CD4-positive, alpha-beta memory T cell (primary cell): ENCODE results near the gene HYI. TPM values are rescaled to one million over a fixed set of nuclear protein-coding genes. Genes with fewer than 3 reads are reported as not detected.
A peak's percentile ranks its signal among the peaks of the same experiment; 100 is the strongest.

Source experiments
- CTCF ChIA-PET: fragments of 350-600 bp; sonication (Branson Sonifier 250); formaldehyde crosslinking; loops from one replicate; lab custom pipeline; 2021; ENCODE audit warnings: inconsistent platforms; ENCODE audit not compliant: partially characterized antibody; lab: Charles Lee
- POLR2A ChIA-PET: fragments of 350-600 bp; sonication (Branson Sonifier 250); formaldehyde crosslinking; loops from one replicate; lab custom pipeline; 2021; ENCODE audit not compliant: partially characterized antibody; lab: Charles Lee
- DNase-seq, 5 donors: peaks; one replicate each; pipeline versions ENCODE4 v3.0.0 to v3.0.0-alpha.2; 2020 to 2022; ENCODE audit warnings: mixed read lengths in 1 of 5
- H3K27ac ChIP-seq: one replicate; pipeline ENCODE4 v1.7.0; 2013; ENCODE audit warnings: low read depth, low read length
- H3K27me3 ChIP-seq: 2 replicates; pipeline ENCODE4 v1.7.0; 2013; ENCODE audit warnings: mild to moderate bottlenecking, low read length, moderate library complexity; ENCODE audit not compliant: insufficient read depth
- H3K36me3 ChIP-seq: 2 replicates; pipeline ENCODE4 v1.7.0; 2013; ENCODE audit warnings: mild to moderate bottlenecking, low read length, moderate library complexity; ENCODE audit not compliant: insufficient read depth
- H3K4me1 ChIP-seq: 2 replicates; pipeline ENCODE4 v1.7.0; 2013; ENCODE audit warnings: mild to moderate bottlenecking, low read length, moderate library complexity; ENCODE audit not compliant: insufficient read depth
- H3K4me3 ChIP-seq, 2 donors: one replicate each; pipeline ENCODE4 v1.7.0; 2013; ENCODE audit warnings: low read length in 2 of 2, mild to moderate bottlenecking in 1 of 2
- H3K9me3 ChIP-seq, 2 donors: one replicate each; pipeline ENCODE4 v1.7.0; 2013; ENCODE audit warnings: low read length in 2 of 2, control low read depth in 1 of 2; ENCODE audit not compliant: control insufficient read depth in 1 of 2
- H3K27ac Mint-ChIP-seq, 7 donors: one replicate each; pipeline ENCODE4 v1.8.0; 2020 to 2021; ENCODE audit warnings: mixed read lengths in 7 of 7, mild to moderate bottlenecking in 6 of 7, inconsistent platforms in 3 of 7, moderate library complexity in 3 of 7
- H3K27me3 Mint-ChIP-seq, 2 donors: one replicate each; pipeline ENCODE4 v1.8.0; 2020 to 2021; ENCODE audit warnings: mixed read lengths in 2 of 2
- H3K36me3 Mint-ChIP-seq, 2 donors: one replicate each; pipeline ENCODE4 v1.8.0; 2020 to 2021; ENCODE audit warnings: mixed read lengths in 2 of 2, inconsistent platforms in 1 of 2, mild to moderate bottlenecking in 1 of 2
- H3K4me1 Mint-ChIP-seq, 4 donors: one replicate each; pipeline ENCODE4 v1.8.0; 2020 to 2021; ENCODE audit warnings: mixed read lengths in 4 of 4, mild to moderate bottlenecking in 1 of 4
- H3K4me3 Mint-ChIP-seq, 8 donors: one replicate each; pipeline ENCODE4 v1.8.0; 2020 to 2021; ENCODE audit warnings: mixed read lengths in 8 of 8, mild to moderate bottlenecking in 7 of 8, moderate library complexity in 6 of 8, inconsistent platforms in 3 of 8
- H3K9me3 Mint-ChIP-seq, 8 donors: one replicate each; pipeline ENCODE4 v1.8.0; 2020 to 2021; ENCODE audit warnings: mixed read lengths in 8 of 8, mild to moderate bottlenecking in 5 of 8, inconsistent platforms in 3 of 8, moderate library complexity in 1 of 8
- intact Hi-C: fragments of 100-400 bp; cut with micrococcal nuclease; formaldehyde crosslinking; loops from one replicate; pipeline ENCODE4 v1.15.1; 2023
- polyA plus RNA-seq, 2 donors: library from polyadenylated mRNA; unstranded; fragments of 300-500 nt; fragmentation: Illumina TruSeq; gene quantifications; one replicate each; pipeline ENCODE4 v1.2.3, GENCODE V29; 2021
- total RNA-seq, 2 experiments: library from RNA; stranded (reverse); gene quantifications; one replicate each; pipeline ENCODE4 v1.2.3, GENCODE V29; 2021

Gene HYI
- total and polyA plus RNA-seq, 4 experiments from 2014 or later: 7.3 to 33.9 (median 19.2) TPM

- H3K4me1 Mint-ChIP-seq: peaks cover 6 to 9% (median 8%) of the 10 kb centered on the region in 4 donors
- H3K4me1 ChIP-seq: peaks cover 5% of the 10 kb centered on the region
- no peak overlapping the region for H3K27ac ChIP-seq
- POLR2A ChIA-PET: interaction anchor here (1.2 kb wide), 1 partner anchor 10 kb away, joined by 3 read pairs; no protein-coding TSS in a partner anchor
- no peak overlapping the region for H3K4me3 ChIP-seq
- H3K36me3 Mint-ChIP-seq: peaks cover 50 to 84% of the 10 kb centered on the region in 2 donors
- peak overlapping the region in 3 of 7 donors; percentile 2 to 64 (median 7) for H3K27ac Mint-ChIP-seq
- intact Hi-C loops: no loop called here
- H3K4me3 Mint-ChIP-seq: no peak overlapping the region
- no peak for DNase-seq
- peaks cover 59% of the 10 kb centered on the region for H3K36me3 ChIP-seq
- H3K9me3 Mint-ChIP-seq: no peaks in the 10 kb centered on the region
- CTCF ChIA-PET: no interaction called here
- H3K27me3 Mint-ChIP-seq: no peaks in the 10 kb centered on the region
- no peaks in the 10 kb centered on the region for H3K9me3 ChIP-seq
- H3K27me3 ChIP-seq: no peaks in the 10 kb centered on the region
These were observed 5.6 kb downstream of the HYI start for GRCh38 chr1:43447891-43448708.

GRCh38 chr1:43446881-43447835 is 6.6 kb downstream of the HYI start:
- peaks cover 68% of the 10 kb centered on the region for H3K36me3 ChIP-seq
- peaks cover 51 to 87% of the 10 kb centered on the region in 2 donors for H3K36me3 Mint-ChIP-seq
- peak overlapping the region in 3 of 7 donors; percentile 30 to 53 (median 35) for H3K27ac Mint-ChIP-seq
- no peaks in the 10 kb centered on the region for H3K9me3 Mint-ChIP-seq
- H3K27me3 Mint-ChIP-seq: no peaks in the 10 kb centered on the region
- intact Hi-C loops: no loop called here
- peaks cover 0 to 1% (median 0%) of the 10 kb centered on the region in 4 donors for H3K4me1 Mint-ChIP-seq
- no peaks in the 10 kb centered on the region for H3K27me3 ChIP-seq
- CTCF ChIA-PET: no interaction called here
- no peaks in the 10 kb centered on the region for H3K9me3 ChIP-seq
- H3K27ac ChIP-seq: no peak overlapping the region
- H3K4me3 ChIP-seq: no peak overlapping the region
- H3K4me3 Mint-ChIP-seq: no peak overlapping the region
- DNase-seq: no peak
- no peaks in the 10 kb centered on the region for H3K4me1 ChIP-seq
- POLR2A ChIA-PET: interaction anchor here (1.2 kb wide), 1 partner anchor 9 kb away, joined by 3 read pairs; no protein-coding TSS in a partner anchor

GRCh38 chr1:43446388-43446740 is 7.4 kb downstream of the HYI start:
- POLR2A ChIA-PET: no interaction called here
- Histone ChIP-seq H3K36me3 (peaks cover 73% of the 10 kb centered on the region), H3K27ac (no peak overlapping the region), H3K9me3 (no peaks in the 10 kb centered on the region), H3K4me3 (no peak overlapping the region), H3K27me3 (no peaks in the 10 kb centered on the region), H3K4me1 (no peaks in the 10 kb centered on the region)
- Mint-ChIP-seq H3K27ac (peak overlapping the region in 4 of 7 donors; percentile 20 to 70 (median 48)), H3K36me3 (peaks cover 51 to 86% of the 10 kb centered on the region in 2 donors), H3K27me3 (no peaks in the 10 kb centered on the region), H3K9me3 (no peaks in the 10 kb centered on the region), H3K4me1 (no peaks in the 10 kb centered on the region), H3K4me3 (no peak overlapping the region)
- no peak for DNase-seq
- CTCF ChIA-PET: no interaction called here
- intact Hi-C loops: no loop called here

- peak overlapping the region; percentile 13 to 78 (median 36) for H3K27ac Mint-ChIP-seq
- H3K4me1 Mint-ChIP-seq: no peaks in the 10 kb centered on the region
- Histone ChIP-seq H3K9me3 (no peaks in the 10 kb centered on the region), H3K4me3 (no peak overlapping the region), H3K36me3 (peaks cover 76% of the 10 kb centered on the region), H3K27ac (no peak overlapping the region), H3K27me3 (no peaks in the 10 kb centered on the region), H3K4me1 (no peaks in the 10 kb centered on the region)
- H3K27me3 Mint-ChIP-seq: no peaks in the 10 kb centered on the region
- no peak for DNase-seq
- H3K4me3 Mint-ChIP-seq: no peak overlapping the region
- H3K9me3 Mint-ChIP-seq: no peaks in the 10 kb centered on the region
- CTCF ChIA-PET: no interaction called here
- POLR2A ChIA-PET: interaction anchor here (6.5 kb wide), 1 partner anchor 8 kb away, joined by 41 read pairs; the partner anchor contains the start of gene HYI
- intact Hi-C loops: no loop called here
- H3K36me3 Mint-ChIP-seq: peaks cover 53 to 90% of the 10 kb centered on the region in 2 donors
These were observed 7.9 kb downstream of the HYI start for GRCh38 chr1:43445606-43446387.

GRCh38 chr1:43444836-43445235 is 8.9 kb downstream of the HYI start:
- no peaks in the 10 kb centered on the region for H3K27me3 Mint-ChIP-seq
- CTCF ChIA-PET: interaction anchor here (0.8 to 1.6 kb wide), 2 partner anchors 10 to 17 kb away, joined by 3 to 4 read pairs; no protein-coding TSS in a partner anchor
- H3K27ac ChIP-seq: no peak overlapping the region
- POLR2A ChIA-PET: interaction anchor here (6.5 kb wide), 1 partner anchor 9 kb away, joined by 41 read pairs; the partner anchor contains the start of gene HYI
- no peaks in the 10 kb centered on the region for H3K9me3 Mint-ChIP-seq
- H3K9me3 ChIP-seq: no peaks in the 10 kb centered on the region
- no peak overlapping the region for H3K4me3 ChIP-seq
- no peaks in the 10 kb centered on the region for H3K4me1 Mint-ChIP-seq
- H3K36me3 Mint-ChIP-seq: peaks cover 53 to 91% of the 10 kb centered on the region in 2 donors
- intact Hi-C loops: no loop called here
- H3K4me1 ChIP-seq: no peaks in the 10 kb centered on the region
- H3K36me3 ChIP-seq: peaks cover 81% of the 10 kb centered on the region
- no peak for DNase-seq
- H3K4me3 Mint-ChIP-seq: no peak overlapping the region
- H3K27me3 ChIP-seq: no peaks in the 10 kb centered on the region
- peak overlapping the region; percentile 11 to 86 (median 45) for H3K27ac Mint-ChIP-seq

GRCh38 chr1:43444151-43444828 is 9.4 kb downstream of the HYI start:
- H3K27ac Mint-ChIP-seq: peak overlapping the region in 6 of 7 donors; percentile 11 to 86 (median 44)
- Histone ChIP-seq H3K4me1 (no peaks in the 10 kb centered on the region), H3K36me3 (peaks cover 82% of the 10 kb centered on the region), H3K27ac (no peak overlapping the region), H3K4me3 (no peak overlapping the region), H3K9me3 (no peaks in the 10 kb centered on the region), H3K27me3 (no peaks in the 10 kb centered on the region)
- CTCF ChIA-PET: interaction anchor here (0.8 to 1.6 kb wide), 2 partner anchors 11 to 17 kb away, joined by 3 to 4 read pairs; no protein-coding TSS in a partner anchor
- no peak for DNase-seq
- no peaks in the 10 kb centered on the region for H3K4me1 Mint-ChIP-seq
- POLR2A ChIA-PET: interaction anchor here (6.5 kb wide), 1 partner anchor 9 kb away, joined by 41 read pairs; the partner anchor contains the start of gene HYI
- H3K27me3 Mint-ChIP-seq: no peaks in the 10 kb centered on the region
- no peaks in the 10 kb centered on the region for H3K9me3 Mint-ChIP-seq
- peaks cover 50 to 86% of the 10 kb centered on the region in 2 donors for H3K36me3 Mint-ChIP-seq
- H3K4me3 Mint-ChIP-seq: no peak overlapping the region
- intact Hi-C loops: no loop called here
